GM15510 (cell line): ENCODE data around the gene CRMP1.

Source experiments
- POLR2A ChIP-seq: IDR thresholded peaks from 3 replicates; pipeline ENCODE4 v1.6.1; 2011; ENCODE audit warnings: borderline replicate concordance; ENCODE audit not compliant: insufficient read length; ENCODE audit errors: extremely low read depth

CRMP1 gene

DNA sequence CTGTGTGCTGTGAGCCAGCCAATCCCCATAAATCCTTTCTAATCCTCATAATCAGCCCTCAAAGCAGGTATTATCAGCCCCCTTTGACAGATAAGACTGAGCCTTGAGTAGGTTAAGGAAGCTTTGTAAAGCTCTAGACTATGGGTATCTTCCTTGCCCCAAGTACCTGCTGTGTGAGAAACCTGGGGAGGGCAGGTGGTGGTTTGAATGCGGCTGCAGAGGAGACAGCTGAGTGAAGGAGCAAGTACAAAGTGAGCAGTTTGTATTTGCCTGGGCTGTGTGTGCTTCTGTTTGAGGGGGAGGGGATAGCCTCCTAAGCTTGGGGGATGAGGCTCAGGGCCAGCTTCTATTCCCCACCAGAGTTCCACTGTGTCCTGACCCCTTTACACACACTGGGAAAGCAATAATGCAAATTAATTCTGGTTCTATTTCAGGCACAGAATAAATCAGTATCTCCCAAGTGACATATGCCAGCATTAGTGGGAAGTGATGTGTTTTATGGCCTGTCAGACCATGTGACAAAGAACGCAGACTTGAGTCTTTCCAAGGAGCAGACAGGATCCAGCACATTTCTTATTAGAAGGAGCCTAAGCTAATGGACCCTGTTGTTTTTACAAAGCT, 118.4 kb downstream of the CRMP1 start:
- TF ChIP-seq POLR2A = no peak

DNA sequence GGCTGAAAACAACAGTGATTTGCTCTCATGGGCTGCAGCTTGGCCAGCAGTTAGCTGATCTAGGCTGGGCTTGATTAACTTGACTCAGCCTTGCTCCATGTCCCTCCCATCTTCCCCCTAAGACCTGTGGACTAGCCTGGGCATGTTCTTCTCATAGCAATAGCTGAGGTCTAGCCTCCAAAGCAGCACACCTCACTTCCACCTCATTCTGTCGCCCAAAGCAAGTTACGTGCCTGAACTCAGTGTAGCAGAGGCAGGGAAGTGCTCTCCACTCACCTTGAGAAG, 119.7 kb downstream of the CRMP1 start:
- TF ChIP-seq POLR2A = no peak

- no peak for TF ChIP-seq POLR2A
Measured at GRCh38 chr4:5772528-5773270, 120.2 kb downstream of the CRMP1 start.
